NCI-H1092 (cell line): ENCODE data around the gene LRRC14B.

Experiments
- DNase-seq: peaks from one replicate; lab custom pipeline; 2025; lab: John Stamatoyannopoulos, UW

Gene LRRC14B

DNA sequence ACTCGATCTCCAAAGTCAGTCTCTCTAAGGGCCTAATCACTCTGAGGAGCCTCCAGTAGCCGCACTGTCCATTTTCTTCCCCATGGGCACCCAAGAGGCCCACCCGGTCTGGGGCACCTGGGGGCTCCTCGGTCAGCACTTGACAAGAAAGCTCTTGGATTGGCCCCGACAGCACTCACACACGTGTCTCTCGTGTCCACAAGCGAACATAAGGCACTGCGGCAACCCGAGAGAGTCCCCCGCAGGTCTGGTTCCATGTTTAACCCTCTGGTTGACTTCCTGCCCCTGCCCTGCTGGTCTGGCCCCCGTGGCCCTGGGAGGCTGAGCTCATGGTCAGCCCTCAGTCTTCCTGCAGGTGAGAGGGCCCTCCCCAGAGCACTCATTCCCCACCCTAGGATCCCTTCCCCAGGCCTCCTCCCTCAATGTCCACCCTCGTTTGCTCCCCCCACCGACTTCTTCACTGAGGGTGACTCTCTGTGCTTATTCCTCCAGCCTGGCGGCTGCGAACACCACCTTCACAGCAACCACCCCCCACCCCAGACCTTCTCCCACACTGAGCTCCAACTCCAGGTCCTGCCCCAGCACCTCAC is 16.3 kb upstream of the LRRC14B start:
- DNase-seq, result no peak

DNA sequence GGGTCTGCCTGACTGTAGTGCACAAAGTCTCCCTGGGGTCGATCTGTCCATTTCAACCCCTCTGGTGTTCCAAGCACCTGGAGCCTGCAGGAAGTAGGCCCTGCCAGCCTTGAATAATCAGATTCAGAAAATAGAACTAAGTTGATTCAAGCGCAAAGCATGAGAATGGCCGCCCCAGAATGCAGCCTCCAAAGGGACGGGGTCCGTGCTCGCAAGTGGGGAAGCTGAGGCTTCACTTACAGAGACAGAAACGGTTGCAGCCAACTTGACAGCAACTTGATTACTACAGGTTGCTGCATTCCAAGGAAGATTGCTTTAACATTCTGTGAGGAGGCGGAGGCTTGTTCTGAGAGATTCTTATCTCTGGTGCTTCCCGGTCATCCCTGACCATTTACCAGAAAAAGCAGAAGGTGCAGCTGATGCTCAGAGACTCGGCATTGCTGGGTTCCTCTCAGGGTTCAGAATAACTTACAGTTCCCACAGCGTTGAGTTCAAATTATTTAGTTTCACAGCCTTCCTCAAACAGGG is 14.9 kb upstream of the LRRC14B start:
- DNase-seq, result no peak

DNA sequence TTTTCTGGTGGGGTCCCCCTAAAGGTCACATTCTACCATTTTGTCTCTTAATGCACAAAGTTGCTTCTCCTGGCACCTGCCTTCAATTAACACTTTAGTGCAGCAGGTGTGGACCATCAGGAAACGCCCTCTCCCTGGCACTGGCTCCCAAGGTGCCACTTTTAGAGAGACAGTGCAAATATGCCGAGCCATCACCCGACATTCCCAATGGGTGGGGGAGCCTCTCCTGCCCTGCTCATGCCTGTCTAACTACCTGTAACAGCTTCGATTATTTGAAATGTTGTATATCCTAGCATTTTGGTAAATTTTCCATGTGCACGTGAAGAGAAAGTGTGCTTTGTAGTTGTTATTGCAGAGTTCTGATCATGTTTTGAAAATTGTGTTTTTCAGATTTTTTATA is 13.2 kb upstream of the LRRC14B start:
- no peak for DNase-seq

DNA sequence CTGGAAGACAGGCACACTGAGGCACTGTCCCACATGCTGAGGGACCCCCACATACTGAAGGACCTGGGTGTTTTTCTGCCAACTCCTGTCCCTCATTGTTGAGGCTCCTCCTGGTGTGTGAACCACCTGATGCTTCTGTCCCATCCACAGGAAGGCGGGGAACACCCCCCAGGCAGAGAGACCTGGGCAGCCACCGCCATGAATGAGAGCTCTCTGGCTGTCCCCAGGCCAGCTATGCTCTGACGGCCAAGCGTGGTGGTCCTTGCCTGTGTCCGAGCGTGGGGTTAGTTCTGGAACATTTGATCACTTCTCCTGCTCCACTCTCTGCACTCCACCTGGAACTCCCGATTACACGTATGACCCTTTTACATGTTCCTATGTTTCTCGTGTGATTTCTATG is 11.9 kb upstream of the LRRC14B start:
- DNase-seq, result no peak

DNA sequence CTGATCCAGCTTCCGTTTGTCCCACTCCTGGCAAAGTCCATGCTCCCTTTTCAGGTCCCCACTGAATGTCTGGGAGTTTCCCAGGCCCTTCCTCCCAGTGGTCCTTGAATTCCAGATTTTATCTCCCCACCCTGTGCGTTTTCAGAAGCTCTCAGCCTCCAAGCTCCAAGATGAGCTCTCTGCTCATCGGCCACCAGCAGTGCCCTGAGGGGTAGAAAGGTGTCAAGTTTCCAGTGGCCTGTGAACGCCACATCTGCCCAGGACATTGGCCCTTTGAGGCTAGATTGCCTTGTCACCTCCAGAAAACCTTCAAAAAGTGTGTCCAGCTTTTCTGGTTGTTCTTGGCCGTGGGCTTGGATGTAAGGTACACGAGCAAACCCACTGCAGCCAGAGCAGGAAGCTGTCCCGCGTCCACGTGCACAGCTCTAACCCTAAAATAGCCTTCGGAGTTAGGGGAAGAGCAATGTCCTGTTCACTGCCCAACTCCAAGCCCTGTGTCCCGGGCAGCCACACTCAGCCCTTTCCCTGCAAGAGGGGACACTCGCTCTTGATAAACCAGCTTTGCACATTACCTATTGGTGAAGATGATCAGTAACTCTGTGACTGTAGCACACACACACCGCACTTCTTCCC is 10.9 kb upstream of the LRRC14B start:
- no peak for DNase-seq

DNA sequence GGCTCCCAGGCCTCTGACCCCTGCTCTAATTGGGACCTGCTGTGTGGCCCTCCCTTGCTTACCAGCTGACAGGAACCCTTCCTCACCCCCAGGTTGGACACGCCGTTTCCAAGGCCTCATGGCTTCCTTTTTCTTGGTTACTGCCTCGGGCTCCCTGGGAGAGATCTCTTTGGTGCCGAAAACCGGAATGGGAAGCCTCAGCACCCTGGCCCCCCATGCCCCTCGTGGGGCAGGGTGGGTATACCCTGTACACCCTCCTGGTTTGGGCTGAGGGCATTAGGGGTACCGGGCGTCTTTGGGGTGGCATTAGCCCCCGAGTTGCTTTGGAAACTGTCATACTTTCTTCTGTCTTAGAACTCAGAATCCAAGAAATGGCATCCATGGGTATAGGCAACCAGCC is 10.1 kb upstream of the LRRC14B start:
- no peak for DNase-seq

DNA sequence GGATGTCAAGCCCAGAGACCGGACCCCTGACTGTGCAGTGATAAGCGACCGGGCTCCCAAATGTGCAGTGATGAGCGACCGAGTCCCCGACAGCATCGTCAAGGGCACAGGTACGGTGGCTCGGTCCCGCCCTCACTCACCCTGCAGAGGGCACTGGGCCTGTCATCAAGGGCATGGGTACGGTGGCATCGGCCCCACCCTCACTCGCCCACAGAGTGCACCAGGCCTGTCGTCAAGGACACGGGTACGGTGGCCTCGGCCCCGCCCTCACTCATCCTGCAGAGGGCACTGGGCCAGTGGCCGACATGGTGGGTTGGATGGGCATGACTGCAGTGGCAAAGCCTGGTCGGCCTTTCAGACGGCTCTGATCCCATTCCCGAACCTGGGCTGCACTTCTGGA is 9.7 kb upstream of the LRRC14B start:
- DNase-seq, result no peak

DNA sequence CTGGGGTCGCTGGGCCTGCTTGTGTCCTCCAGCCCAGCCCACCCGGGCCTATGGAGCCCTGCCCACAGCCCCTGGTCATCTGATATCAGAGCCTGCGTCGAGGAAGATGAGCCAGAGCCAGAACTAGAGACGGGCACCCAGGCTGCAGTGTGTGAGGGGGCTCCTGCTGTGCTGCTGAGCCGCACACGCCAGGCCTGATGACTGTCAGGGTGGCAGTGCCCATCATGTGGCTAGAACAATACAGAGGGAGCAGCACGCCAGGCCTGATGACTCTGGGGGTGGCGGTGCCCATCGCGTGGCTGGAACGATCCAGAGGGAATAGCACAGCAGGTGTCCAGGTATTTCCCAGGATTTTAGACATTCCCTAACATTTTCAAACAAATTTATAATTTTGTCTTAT is 9.2 kb upstream of the LRRC14B start:
- no peak for DNase-seq

DNA sequence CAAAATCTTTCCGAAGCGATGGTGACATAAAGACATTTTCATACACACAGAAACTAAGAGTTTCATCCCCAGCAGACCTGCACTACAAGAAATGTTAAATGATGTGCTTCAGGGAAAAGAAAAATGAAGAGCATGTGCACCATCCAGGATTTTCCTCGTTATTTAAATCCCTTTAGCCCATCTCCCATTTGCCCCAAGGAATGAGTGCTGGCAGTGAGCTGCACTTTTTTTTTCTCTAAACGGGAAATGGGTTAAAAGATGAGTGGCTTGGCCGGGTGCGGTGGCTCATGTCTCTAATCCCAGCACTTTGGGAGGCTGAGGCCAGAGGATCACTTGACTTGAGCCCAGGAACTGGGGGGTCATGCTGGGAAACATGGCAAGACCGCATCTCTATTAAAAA is 6.8 kb upstream of the LRRC14B start:
- DNase-seq, result no peak

DNA sequence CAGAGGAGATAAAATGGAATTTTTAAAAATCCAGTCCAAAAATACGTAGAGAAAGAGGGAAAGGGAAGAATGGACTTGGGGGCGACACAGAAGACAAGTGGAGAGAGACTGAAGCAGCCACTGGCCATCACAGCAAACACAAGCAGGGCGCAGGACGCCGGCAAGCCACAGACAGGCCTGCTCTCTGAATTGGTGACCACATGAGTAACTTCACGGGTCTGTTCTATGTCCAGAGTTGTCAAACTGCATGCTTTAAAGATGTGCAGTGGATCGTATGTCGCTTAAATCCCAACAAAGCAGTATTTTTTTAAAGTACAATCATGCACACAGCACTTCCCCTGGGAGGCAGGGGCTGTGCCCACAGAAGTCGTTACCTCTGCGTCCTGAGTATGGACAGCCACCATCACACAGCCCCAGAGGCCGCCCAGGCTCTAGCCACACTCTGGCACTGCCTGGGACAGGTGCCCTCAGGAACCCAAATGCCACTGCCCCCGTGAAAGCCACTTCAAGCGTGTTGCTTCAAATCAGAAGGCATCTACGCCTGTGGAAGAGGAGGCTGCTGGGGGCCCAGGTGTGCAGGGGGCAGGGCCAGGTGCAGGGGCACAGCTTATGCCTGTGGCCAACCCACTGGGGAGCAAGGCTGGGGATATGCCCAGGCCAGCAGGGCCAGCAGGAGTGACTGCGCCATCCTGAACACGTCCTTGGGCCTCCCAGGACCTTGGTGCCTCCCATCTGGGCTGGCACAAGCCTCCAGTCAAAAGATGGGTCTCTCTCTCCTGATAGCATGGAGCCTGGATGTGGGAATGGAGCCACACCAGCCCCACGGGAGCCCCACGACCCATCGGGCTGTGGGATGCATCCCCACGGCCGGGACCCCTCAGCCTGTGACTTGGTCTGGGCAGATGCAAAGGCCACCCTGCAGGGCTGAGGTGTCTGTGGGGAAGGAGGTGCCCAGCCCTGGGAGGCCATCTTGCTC is 5.9 kb upstream of the LRRC14B start:
- DNase-seq, result no peak

DNA sequence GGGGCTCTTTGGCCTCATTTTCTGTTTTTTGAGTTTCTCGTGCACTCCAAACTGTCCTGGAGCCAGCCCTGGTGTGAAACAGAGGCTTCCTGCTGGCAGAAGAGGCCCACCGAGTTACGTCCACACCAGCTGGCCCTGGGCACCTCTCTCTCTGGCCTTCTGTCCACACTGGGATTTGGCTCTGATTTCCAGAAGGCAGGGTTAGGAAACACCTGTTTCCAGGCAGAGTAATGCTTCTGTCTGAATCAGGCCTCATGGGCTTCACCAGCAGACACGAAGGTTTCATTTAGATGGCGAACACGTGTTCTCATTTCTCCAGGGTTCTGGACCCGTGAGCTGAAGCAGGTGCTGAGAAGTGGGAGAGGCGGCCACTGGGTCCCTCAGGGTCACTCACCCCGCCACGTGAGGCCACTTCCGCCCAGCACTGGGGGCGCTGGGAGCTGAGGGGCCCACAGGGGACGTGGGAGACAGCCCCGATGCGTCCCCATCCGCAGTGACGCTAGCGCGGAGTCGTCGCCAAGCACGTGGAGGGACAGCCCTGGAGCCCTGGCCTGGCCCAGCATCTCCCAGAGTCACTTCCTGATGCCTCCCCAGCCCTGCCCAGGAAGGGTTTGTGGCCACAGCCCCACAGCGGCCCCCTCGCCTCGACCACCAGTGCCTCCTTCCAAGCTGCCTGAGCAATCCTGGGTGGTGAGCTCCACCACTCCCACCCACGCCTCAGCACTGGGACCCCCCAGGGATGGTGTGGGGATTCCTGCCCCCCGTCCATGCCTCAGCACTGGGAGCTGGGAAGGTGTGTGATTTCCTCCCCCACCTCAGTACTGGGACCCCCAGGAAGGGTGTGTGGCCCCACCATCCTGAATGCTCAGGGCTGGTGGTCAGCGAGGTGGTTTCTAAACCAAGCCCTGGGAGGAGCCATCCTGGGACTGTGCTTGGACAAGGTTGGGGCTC is 4.9 kb upstream of the LRRC14B start:
- DNase-seq, result no peak

DNA sequence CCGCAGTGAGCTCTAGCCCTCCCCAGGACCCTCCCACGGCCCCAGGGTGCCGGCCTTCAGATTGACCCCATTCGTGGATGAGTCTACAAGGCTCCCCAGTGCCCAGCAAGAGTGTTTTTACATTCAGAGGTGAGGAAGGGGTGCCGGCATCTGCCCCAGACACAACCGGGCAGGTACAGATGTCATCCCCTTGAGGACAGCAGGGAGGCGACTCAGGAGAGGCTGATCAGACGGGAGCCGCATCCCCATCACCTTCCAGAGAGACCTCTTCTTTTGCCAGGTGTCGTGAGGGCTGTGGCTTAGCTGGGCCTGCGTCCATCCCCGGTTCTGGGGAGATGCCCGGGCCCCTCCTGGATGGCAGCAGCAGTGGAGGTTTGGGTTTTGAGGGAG is 4.3 kb upstream of the LRRC14B start:
- no peak for DNase-seq

DNA sequence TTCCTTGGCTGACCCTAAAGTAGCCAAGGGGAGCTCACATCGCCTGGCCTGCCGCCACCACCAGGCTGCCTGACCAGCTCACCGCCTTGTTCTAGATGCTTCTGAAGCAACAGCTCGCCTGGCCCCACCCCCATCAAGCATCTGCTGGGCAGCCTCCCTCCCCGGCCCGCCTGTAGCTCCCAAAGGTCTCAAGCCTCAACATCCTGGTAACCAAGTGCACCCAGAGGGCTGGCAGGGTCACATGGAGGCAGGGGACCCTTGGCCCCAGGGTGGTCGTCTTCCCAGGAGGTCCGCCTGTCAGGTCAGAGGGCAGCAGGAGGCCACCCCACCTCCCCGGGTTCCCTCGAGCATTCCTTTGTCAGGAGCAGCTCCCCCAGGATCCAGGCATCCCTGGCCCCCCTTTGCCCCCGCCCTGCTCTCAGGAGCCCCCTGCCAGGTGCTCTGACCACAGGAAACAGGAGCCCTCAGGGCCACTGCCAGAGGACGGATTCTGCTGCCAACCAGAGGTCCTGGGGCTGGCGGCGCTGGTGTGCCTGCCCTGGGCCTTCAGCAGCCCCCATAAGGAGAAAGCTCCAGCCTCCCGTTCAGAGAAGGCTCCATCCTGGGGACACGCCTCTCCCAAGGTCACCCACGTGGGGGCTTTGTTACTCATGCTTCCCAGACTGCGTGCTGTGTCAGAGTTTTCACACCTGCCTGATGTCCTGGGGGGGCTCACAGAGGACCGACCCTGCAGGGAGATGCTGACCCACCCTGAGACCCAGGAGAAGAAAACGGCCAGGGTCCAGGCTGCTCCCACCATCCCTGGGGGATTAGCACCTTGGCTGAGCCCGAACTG is 3.5 kb upstream of the LRRC14B start:
- DNase-seq, result no peak

DNA sequence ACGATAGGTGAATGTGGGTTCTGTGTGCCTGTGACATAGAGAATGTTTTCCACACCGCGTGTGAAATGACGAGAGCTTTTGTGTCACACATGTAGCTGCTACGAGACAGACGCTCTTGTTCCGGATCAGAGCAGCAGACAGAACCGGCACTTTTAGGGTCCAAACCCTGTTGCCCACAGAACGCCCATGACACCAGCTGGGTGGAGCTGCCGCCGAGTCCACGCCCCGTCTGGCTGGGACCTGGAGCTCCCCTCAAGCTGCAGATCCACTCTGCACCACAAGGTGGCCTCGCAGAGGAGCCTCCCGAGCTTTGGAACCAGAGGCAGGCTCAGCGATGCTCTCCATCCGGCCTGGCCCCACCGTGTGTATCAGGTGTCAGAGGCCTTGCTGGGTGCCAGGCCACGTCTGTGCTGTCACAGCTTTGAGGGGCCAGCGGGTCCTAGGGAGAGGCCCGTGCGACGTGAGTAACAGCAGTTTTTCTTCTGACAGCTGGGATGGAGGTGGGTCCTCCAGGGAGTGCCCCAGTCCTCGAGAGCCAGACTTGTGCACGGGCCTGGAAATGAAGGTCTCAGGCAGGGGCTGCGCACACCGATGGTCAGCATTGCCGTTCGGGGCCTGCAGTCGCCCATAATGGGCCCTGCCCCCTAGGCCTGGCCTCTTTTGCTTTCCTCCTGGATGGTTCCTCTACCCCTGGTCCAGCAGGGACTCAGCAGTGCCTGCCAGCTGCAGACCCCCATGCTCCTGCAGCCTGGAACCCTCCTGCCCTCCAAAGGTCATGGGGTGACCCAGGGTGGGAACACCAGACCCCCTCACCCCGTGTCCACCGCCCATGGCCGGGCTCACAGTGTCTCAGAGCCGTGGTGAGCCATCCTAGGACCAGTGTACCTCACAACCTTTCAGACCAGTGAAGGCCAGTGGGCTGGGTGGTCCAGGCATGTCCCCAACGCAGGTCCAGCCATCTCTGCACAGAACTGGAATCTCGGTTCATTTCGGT is 2.5 kb upstream of the LRRC14B start:
- peak; percentile 87 for DNase-seq

DNA sequence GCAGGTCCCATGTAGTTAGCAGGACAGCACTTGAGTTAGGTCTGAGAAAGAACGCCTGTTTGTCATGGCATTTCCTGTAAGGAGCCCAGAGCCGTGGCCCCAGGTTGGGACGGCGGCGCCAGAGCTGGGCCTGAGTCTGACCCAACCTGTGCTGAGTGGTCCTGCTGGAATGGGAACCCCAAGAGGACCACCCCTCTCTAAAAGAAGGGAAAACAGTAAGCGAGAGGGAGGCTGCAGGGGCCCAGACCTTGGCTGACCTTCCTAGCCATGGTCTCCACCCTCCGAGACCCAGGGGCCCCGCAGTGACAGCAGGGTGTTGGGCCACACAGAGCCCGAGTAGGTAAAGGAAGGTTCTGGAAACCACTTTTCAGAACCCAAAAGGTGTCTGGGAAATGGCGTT is 1.8 kb upstream of the LRRC14B start:
- no peak for DNase-seq

DNA sequence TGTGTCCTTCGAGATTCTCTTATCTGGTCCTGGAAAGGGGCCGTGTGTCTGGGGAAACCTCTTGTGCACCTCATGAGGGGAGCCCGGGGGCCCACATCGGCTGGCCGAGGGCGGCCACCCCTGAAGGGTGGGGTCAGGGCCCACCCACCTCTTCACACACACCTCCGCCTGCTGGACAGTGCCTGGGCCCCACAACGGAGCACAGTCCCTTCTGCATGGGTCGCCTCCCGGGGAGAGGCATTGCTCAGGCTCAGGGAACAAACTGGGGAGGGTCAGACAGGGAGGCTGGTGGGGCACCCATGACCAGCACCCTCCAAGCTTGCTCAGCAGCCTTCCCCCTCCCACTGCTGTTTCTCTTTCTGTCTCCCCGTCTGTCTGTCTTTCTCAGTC is 1.3 kb upstream of the LRRC14B start:
- DNase-seq, result no peak

DNA sequence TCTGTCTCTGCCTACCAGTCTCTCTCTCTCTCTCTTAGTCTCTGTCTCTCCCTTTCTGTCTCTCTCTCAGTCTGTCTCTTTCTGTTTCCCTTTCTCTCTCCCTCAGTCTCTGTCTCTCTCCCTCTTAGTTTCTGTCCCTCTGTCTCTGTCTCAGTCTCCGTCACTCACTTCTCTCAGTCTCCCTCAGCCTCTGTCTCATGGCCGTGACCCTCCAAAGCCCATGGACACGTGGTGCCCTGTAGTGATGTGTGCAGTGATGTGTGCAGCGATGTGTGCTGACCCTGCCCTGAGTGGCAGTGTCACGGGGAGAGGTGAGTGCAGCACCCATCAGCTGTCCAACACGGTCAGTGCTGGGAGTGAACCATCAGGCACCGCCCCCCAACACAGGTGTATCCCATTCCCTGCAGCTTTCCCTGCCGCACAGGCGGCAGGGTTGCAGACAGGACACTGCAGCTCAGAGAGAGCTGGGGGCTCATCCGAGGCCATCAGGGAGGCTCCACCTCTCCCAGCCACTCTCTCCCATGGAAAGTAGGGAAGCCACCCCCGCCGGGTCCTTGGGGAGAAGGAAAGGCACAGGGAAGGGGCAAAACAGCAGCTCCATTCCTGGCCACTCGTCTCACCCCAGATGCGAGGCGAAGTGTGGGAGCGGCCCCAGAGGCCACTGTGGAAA is 794 bp upstream of the LRRC14B start:
- DNase-seq, result no peak

DNA sequence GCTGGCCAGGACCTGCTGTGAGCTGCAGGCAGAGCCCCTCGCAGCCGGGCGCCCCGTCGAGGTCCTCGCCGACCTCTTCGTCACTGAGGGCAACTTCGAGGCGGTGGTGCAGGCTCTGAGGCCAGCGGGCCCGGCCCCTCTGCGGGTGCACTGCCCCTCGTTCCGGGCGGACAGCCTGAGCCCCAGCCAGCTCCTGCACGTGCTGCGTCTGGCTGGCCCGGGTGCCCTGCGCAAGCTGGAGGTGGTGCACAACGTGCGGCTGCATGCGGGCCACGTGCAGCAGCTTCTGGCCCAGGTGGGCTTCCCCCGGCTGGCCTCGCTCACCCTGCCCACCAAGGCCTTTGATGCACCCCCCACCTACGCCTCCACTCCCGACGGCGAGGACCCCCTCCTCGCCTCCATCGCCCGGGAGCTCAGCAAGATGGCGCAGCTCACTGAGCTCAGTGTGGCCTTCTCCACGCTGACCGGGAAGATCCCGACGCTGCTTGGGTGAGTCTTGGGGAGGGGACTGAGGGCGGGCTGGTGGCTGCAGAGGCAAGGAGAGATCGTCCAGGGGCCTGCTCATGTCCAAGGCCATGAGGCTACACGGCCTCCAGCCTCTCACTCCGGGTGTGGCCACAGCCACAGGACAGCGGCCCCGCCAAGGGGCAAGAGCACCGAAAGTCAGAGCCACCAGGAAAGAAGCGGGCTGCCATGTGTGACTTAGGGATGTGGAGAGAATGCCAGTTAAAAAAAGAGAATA is 825 bp downstream of the LRRC14B start:
- no peak for DNase-seq

DNA sequence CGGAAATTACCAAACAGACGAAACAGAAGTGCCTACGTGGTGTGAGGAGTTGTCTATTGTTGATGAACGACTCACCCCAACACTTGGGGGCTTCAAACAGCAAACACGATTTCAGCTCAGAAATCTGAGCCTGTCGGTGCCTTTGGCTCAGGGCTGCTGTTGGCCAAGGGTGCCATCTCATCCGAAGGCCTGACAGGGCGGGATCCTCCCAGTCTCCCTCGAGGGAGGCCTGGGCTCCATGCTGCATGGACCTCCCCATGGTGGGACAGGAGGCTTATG is 1.3 kb downstream of the LRRC14B start:
- DNase-seq, result no peak
